Measurements from ENCODE around the gene SP2. TPM values are rescaled to one million over a fixed set of nuclear protein-coding genes. Genes with fewer than 3 reads are reported as not detected.

Gene SP2
- polyA plus RNA-seq, 1 experiment = 5.9 TPM

- no peak overlapping the region for H3K4me3 ChIP-seq (ENCODE audit: low read depth, low read length)
- DNase-seq (ENCODE audit: low read depth) = no peak
- CTCF ChIA-PET = interaction anchor here (0.9 to 19.6 kb wide), 6 partner anchors 10 to 82 kb away, joined by 3 to 380 read pairs (median 6); partner anchors contain the start of genes CDK5RAP3 and PRR15L
- POLR2A ChIA-PET = no interaction called here
- H3K27me3 ChIP-seq (ENCODE audit: control insufficient read depth, insufficient read depth, low read length) = no peaks in the 10 kb centered on the region
- H3K36me3 ChIP-seq (ENCODE audit: control insufficient read depth, insufficient read depth, low read length) = peaks cover 3% of the 10 kb centered on the region
- TF ChIP-seq, protein P1, sequence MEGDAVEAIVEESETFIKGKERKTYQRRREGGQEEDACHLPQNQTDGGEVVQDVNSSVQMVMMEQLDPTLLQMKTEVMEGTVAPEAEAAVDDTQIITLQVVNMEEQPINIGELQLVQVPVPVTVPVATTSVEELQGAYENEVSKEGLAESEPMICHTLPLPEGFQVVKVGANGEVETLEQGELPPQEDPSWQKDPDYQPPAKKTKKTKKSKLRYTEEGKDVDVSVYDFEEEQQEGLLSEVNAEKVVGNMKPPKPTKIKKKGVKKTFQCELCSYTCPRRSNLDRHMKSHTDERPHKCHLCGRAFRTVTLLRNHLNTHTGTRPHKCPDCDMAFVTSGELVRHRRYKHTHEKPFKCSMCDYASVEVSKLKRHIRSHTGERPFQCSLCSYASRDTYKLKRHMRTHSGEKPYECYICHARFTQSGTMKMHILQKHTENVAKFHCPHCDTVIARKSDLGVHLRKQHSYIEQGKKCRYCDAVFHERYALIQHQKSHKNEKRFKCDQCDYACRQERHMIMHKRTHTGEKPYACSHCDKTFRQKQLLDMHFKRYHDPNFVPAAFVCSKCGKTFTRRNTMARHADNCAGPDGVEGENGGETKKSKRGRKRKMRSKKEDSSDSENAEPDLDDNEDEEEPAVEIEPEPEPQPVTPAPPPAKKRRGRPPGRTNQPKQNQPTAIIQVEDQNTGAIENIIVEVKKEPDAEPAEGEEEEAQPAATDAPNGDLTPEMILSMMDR (IDR thresholded peaks at IDR 0.05; ENCODE audit: insufficient read depth, low read depth, low read length) = no peak
Observed at GRCh38 chr17:47945080-47945479, 49.0 kb downstream of the SP2 start.

GRCh38 chr17:47945529-47946508 lies 49.8 kb downstream of the SP2 start:
- Histone ChIP-seq H3K36me3 (ENCODE audit: control insufficient read depth, insufficient read depth, low read length) (peaks cover 3% of the 10 kb centered on the region), H3K27me3 (ENCODE audit: control insufficient read depth, insufficient read depth, low read length) (no peaks in the 10 kb centered on the region), H3K4me3 (ENCODE audit: low read depth, low read length) (no peak overlapping the region)
- no peak for DNase-seq (ENCODE audit: low read depth)
- CTCF ChIA-PET = interaction anchor here (0.9 to 19.6 kb wide), 19 partner anchors 7 to 106 kb away, joined by 3 to 380 read pairs (median 8); partner anchors contain the start of genes CDK5RAP3, PNPO, PRR15L and SCRN2
- POLR2A ChIA-PET = no interaction called here
- TF ChIP-seq, protein P1 (IDR thresholded peaks at IDR 0.05; ENCODE audit: insufficient read depth, low read depth, low read length) = no peak

DNA sequence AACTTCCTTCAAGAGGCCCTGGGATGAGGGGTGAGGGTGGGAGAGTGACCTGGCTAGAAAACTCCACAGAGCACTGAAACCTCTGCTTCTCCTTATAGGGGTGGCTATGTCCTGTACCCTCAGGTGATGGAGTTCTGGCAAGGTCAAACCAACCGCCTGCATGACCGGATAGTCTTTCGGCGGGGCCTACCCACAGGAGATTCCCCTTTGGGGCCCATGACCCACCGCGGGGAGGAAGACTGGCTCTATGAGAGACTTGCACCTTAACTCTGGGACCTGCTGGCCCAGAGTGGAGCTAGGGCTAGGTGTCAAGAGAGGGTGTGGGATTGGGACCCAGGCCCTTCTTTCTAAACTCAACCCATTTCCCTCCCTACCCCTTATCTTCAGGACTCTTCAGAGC lies 50.5 kb downstream of the SP2 start:
- Histone ChIP-seq H3K4me3 (ENCODE audit: low read depth, low read length) (no peak overlapping the region), H3K27me3 (ENCODE audit: control insufficient read depth, insufficient read depth, low read length) (no peaks in the 10 kb centered on the region), H3K36me3 (ENCODE audit: control insufficient read depth, insufficient read depth, low read length) (peaks cover 3% of the 10 kb centered on the region)
- TF ChIP-seq, protein P1 (IDR thresholded peaks at IDR 0.05; ENCODE audit: insufficient read depth, low read depth, low read length) = no peak
- DNase-seq (ENCODE audit: low read depth) = no peak
- POLR2A ChIA-PET = no interaction called here
- CTCF ChIA-PET = interaction anchor here (0.9 to 19.6 kb wide), 25 partner anchors 8 to 107 kb away, joined by 3 to 380 read pairs (median 7); partner anchors contain the start of genes CDK5RAP3, PNPO, PRR15L and SCRN2

DNA sequence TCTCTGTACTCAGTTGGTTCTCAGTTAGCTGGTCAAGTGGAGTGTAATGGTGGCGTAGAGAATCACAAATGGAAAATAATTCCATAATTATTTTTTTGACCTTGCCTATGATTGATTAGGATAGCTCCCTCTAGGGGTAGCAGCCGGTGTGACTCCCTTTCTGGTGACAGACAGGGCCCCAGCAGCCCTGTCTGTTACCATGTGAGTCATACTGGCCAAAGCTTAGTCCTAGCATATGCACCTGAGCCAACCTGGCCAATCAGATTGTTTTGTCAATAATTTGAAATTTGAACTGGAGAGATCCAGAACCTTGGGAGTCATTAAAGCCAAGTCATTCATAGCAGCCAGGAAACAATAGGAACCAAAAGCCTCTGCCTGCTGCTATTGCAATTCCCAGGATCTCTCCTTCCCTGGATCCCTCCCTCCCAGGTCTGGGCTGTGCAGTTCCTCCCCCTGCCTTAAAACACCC lies 50.9 kb downstream of the SP2 start:
- H3K27me3 ChIP-seq (ENCODE audit: control insufficient read depth, insufficient read depth, low read length) = no peaks in the 10 kb centered on the region
- CTCF ChIA-PET = interaction anchor here (0.5 to 19.6 kb wide), 28 partner anchors 8 to 639 kb away, joined by 3 to 380 read pairs (median 6); partner anchors contain the start of genes CDK5RAP3, PNPO, PRR15L and SCRN2
- no peak for DNase-seq (ENCODE audit: low read depth)
- peaks cover 3% of the 10 kb centered on the region for H3K36me3 ChIP-seq (ENCODE audit: control insufficient read depth, insufficient read depth, low read length)
- POLR2A ChIA-PET = no interaction called here
- no peak overlapping the region for H3K4me3 ChIP-seq (ENCODE audit: low read depth, low read length)
- TF ChIP-seq, protein P1 (IDR thresholded peaks at IDR 0.05; ENCODE audit: insufficient read depth, low read depth, low read length) = peak; percentile 92

DNA sequence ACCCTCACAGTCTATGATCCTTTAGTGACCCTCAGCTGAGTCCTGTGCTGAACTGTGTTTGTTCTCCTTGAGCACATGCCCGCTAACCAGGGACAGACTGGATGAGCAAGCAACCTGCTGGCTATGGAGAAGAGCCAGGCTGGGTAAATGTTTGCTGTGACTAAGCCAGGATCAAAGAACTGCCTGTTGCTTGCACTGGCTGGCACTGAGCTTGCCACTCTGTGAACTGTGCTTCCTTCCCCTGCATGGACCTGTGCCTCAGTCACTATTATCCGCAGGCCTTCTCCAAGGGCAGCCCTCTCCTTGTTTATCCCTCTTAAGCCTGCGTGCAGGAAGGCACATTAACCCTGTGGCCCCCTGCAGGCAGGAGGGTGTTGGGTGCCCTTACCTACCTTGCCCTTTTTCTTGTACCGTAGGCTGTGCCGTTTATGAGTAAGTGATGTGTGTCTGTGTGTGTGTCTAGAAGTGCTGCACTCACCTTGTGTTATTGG lies 52.7 kb downstream of the SP2 start:
- POLR2A ChIA-PET = interaction anchor here (0.7 kb wide), 1 partner anchor 224 kb away, joined by 3 read pairs; no protein-coding TSS in a partner anchor

More for the DNA sequence above, 52.7 kb downstream of the SP2 start:
- CTCF ChIA-PET = interaction anchor here (0.6 to 19.6 kb wide), 28 partner anchors 10 to 210 kb away, joined by 3 to 380 read pairs (median 6); partner anchors contain the start of genes CDK5RAP3, PNPO, PRR15L and SCRN2
- Histone ChIP-seq H3K4me3 (ENCODE audit: low read depth, low read length) (no peak overlapping the region), H3K36me3 (ENCODE audit: control insufficient read depth, insufficient read depth, low read length) (peaks cover 3% of the 10 kb centered on the region), H3K27me3 (ENCODE audit: control insufficient read depth, insufficient read depth, low read length) (no peaks in the 10 kb centered on the region)
- TF ChIP-seq, protein P1 (IDR thresholded peaks at IDR 0.05; ENCODE audit: insufficient read depth, low read depth, low read length) = no peak
- DNase-seq (ENCODE audit: low read depth) = no peak

Measured in BJ (cell line).